ENCODE measurements around the gene HOXD12.

Gene HOXD12

DNA sequence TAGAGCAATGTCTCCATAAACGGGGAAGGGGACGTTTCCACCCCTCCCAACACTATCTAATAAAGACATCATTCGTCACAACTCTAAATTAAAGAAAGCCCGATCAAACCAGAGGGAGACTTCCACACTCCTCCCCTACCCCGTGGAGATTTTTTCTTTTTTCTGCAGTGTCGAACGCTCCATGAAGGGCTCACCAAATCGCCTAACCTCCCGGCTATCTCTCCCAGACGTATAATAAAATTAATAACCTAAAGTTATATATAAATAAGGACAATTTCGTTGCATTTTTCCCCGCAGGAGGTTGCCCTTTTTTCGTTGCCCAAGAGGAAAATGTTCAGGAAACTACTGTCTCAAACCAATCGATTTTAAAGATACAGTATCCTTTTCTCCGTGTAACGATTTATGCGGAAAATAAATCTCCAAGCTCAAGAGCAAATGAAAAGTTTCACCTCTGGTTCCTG is 18.2 kb upstream of the HOXD12 start:
- DNase-seq, result no peak

DNA sequence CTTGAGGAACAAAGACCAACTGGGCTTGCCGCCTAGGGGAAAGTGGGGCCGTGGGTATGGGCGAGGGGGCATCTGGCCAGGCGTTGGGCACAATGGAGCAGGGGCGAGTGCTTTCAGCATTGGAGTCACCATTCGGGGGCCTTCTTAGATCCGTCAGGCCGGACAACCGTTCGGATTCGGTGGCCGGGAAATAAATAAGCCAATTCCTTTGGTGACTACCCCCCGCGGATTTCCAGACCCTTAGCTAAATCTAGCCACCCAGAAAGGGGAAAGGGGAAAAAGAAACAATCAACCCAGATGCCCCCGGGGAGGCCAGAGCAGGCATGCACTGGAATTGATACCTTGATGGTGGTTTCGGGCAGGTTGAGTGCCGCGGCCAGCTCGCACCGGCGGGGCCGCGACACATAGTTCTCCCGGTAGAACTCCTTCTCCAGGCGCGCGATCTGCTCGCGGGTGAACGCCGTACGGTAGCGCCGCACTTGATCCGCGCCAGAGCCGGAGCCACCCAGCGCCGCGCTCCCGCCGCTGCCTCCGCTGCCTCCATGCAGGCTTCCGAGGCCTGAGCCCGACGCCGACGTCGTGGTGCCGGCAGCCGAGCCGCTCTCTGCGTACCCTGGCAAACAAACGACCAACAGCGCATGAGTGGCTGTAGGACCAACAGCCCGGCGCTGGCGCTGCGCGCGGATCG is 17.6 kb upstream of the HOXD12 start:
- no peak for DNase-seq

DNA sequence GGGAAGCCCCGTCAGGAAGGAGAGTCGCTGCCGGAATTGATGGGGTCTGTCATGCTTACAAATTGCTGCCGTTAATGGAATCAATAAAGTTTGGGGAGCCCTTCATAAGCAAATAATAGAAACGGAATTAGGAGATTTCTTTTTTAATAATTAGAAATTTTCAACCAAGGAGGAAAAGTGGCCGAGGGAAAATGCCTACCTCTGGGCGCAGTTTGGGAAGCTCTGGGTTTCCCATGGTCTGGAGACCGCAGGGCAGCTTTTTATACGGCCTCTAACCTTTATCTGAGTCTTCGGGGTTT is 17.1 kb upstream of the HOXD12 start:
- no peak for DNase-seq

DNA sequence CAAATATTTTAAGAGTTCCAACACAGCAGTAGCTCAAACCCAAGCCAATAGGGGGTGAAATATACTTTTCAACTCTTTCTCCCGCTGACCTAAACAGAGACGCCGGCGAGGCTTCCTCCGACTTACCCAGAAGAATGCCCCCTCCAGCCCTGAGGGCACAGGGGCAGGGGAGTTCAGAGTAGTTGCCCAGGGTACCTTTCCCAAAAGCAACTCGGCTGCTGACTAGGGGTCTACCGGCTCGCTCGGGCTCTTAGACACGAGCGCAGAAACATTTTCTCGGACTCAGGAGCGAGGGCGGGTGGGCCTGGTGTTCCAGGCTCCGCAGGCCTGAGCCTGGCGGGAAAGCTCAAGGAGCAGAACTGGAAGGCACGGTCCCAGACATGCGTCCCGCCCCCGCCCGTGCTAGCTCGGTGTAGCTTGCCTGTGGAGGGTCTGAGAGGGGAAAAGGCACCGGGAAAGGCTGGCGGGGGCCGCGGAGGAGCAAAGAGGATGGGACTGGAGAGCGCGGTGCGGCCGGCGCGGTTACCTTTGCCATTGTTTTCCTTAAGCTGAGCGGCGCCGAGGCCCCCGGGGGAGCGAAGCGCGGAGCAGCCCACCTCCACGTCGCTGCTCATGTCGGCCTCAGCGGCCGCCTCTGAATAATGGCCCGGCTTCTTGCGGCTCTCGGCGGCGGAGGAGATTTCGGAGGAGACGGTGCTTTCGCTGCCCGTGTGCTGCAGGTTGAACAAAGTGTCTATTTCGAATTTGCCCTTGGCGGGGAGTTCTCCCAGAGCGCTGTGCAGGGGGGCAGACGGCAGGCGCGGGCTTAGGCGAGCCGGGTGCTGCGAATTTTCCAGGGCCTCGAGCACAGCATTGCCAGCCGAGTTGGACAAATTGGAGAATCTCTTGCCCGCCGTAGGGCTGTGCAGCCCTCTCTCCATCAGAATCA is 16.5 kb upstream of the HOXD12 start:
- no peak for DNase-seq

DNA sequence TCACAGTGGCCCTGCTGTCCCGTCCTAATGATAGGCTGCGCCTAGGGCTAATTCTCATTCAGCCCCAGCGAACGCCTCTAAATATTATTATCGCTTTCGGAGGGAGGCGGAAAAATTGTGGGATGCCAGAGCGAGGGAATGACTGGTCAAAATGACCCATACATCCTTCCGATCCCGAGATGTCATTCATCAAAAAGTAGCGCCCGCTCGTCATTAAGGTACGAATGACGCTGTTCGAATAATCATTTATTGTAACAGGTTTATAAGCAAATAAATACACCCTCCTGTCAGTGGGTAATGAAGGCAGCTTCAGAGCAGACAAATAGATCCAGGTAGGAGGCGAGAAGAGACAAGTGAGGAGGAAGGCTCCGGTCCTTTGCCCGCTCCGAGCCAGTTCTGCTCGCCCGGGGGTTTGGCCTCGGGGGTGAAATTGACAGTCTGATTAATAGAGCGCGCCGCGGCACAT is 15.8 kb upstream of the HOXD12 start, which contains the start of gene EVX2:
Gene EVX2, minus strand, starts transcription at position 167 of the 466 bp plus-strand sequence. CDS start 186 bp downstream, outside the sequence.
- no peak for DNase-seq

DNA sequence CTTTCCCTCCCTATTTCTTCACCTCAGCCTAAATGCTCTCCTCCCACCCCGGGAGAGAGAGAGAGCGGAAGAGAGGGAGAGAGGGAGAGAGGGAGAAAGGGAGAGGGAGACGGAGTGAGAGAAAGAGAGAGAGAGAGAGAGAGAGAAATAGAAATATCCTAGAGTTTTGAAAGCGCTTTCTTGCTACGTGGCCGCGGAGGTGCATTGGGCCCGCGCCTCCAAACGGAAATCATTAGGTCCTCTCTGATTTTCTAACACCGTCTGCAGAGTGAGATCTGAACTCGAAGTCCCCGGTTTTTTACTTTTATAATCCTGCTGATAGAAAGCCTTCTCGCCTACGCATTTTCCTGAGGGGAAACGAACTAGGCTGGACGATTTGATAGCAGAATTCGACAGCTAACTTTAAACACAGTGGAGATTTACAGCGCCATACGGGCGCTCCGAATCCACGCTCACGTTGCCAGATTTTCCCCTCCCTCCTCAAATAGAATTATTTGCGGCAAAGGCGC is 14.9 kb upstream of the HOXD12 start:
- peak; percentile 64 for DNase-seq

DNA sequence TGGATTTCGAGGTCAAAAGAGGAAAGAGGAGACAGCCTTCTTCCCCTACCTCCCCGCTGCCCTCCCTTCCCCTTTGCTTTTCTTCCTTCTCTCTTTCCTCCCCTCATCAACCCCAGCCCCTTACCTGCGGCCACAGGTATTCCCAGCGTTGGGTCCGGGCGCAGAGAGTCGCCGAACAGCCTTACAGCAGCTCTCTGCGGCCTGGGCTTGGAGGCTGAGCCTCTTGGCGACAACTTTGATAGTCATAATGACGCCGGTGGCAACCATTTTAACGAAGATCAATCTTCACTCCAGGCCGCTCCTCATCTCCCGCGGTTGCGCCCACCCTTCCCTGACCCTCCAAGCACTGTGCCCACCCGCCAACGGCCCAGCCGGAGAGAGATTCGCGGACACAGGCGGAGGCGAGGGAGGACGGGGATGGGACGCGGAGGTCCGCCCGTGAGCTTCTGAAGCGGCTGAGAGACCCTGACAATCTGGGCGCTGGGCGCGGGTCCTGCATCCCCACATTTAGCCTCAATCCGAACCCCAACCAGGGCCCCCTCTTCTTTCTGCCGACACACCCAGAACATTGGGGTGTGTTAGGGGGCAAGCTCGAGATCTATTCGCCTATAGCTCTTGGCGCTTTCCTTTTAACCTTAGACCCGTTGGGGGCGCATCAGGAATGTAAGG is 14.3 kb upstream of the HOXD12 start:
- DNase-seq, result peak; percentile 72

DNA sequence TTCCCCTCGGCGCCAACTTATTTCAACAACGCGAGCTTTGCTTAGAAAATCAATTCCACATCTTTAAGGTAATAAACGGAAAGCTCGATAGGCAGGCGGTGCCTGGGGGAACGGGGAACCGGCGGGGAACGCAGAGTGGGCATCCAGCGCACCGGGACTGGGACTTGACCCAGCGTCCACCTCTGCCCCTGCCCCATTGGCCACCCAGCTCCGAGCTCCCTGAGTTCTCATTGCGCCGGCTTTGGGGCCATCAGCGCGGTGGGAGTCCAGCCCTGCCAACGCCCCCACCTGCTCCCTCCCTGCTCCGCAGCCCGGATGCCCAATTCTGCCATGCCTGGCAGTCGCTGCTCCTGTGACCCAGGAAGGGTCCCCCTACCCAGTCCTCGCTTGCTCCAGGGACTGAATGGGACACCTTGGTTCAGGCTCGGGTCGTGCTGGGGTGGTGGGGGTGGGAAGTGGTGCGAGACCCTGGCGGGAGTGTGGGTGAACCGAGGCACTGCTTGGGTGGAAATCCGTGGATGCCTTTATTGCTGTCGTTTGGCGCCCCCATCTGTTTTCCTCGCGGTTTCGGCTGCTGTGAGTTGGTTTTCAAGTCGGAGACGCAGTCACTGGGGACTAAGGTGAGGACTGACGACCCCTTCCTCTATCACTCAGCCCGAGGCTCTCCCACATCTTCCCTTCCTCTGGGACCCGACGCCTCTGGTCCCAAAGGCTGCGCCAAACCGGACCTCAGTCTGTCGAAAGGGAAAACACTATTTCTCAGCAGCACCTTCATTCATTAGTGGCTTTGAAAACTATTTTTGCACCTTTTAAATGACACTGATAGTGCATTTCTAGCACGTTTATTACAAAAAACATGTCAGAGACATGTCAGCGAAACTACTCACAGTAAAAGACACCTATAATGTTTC is 13.5 kb upstream of the HOXD12 start:
- peak; percentile 85 for DNase-seq

DNA sequence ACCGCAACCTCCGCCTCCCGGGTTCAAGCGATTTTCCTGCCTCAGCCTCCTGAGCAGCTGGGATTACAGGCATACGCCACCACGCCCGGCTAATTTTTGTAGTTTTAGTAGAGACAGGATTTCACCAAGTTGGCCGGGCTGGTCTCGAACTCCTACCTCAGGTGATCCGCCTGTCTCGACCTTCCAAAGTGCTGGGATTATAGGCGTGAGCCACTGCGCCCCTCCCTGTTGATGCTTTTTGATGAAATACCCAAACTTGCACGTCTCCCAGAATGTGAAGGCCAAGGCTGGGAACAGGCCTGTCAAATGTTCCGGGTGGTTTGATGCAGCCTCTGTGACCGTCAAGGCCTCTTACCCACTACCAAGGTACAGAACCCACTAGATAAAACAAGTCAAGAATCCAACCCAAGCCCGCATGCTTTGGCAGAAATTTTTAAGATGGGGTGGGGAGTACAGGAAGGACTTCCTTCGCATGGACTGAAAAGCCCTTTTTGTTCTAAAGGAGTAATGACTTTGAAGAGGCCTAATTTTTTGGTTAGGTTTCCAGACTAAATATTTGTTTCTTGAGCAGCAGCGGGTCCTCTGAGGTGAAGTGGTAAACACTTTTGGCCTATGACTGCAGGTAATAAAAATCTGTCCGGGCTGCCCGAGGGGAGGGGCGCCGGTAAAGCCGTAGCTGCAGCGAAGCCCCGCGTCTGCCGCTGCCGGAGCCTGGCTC is 12.1 kb upstream of the HOXD12 start:
- no peak for DNase-seq

DNA sequence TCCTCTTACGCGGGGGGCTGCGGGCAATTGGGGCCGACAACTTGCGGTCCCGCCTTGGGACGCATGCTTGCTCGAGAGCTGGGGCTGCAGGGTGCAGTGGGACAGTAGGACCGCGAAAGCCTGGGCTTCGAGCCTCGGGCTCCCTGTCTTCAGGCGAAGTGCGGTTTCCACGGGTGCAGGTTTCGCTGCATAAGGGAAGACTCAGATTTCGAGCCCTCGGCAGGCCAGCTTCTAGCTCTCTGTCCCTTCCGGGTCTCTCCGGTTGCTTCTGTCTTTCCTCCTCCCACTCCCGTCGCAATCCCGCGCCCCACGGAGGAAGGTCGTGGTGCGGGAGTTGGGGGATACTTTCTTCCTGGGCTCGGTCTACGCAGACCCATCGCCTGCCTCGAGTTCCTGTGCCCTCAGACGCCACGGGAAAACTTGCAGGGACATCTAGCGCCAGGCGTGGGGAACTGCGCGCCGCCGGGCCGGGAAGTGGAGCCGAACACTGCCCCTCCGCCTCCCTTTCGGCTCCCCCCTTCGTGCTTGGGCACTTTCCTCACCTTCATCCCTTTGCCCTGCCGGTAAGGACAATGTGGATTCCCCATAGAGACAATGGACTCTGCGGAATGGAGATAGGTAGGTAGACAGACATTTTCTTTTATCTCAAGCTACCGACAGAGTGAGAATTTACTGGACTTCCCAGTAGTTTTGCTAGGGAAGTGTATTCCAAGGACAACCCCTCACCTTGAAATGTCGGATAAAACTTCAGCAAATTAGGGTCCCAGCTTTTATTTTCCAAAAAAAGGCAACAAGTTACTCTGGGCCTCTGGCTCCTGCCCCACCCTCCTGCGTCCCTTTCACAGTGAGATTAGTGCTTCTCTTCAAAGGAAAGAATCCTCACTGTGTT is 11.3 kb upstream of the HOXD12 start:
- peak; percentile 84 for DNase-seq

DNA sequence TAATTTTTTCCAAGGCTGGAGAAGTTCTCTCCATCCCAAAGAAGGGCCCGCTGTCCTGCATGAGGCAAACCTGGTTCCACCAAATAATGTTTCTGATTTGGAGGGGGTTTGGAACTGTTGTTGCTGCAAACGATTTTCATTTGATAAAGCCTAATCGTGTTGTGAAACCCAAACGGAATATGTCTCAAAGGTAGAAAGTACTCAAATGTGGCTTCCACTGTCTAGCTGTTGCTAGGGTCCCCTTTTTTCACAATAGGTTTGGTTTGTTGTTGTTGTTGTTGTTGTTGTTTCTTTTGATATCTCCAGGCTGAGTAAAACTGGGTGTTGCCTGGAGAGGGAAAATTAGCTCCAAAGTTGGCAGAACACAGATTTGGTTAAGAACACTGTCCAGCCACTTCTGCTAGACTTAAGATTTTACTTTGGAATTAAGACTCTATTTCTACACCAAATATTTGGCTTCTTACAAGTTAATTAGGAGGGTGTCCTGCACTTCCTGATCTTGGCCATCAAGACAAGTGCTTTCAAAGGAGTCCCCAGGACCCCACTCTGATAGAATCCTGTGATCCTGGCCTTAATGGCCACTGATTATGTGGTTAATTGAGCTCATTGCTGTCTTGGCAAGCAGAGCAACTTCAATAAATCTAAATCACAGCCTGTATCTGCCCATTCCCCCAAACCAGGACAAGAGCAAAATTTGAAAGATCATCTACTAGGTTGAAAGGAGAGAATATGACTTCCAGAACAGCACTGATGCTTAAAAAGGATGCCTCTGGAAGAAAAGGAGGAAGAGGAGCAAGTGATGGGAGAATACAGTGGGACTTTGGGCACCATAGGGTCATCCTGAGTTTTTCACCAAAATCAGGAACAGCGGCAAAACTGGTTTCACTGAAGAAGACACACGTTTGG is 10.4 kb upstream of the HOXD12 start:
- no peak for DNase-seq

DNA sequence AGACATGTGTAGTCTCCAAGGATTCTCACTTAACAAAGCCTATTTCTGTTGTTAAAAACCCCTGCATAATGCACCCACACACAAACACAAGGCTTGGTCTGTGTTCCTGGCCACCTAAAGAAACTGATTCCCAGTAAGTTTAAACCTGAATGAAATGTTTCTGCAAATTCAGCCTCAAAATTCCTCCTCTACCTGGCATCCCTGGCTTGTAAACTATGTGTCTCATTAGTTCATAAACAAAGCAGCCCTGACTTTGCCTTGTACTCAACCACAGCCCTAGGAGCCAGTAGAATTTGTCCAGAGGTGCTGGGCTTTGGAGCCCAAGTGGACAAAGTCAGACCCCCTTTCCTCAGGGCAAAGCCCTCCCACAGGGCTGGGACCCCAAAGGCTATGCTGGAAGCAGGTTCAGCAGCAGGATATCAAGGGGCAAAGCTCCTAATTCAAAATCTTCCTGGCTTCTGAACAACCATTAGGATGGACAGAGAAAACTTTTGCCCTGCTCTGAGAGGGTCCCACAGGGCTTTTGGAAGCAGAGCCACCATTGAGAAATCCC is 9.7 kb upstream of the HOXD12 start:
- DNase-seq, result no peak

DNA sequence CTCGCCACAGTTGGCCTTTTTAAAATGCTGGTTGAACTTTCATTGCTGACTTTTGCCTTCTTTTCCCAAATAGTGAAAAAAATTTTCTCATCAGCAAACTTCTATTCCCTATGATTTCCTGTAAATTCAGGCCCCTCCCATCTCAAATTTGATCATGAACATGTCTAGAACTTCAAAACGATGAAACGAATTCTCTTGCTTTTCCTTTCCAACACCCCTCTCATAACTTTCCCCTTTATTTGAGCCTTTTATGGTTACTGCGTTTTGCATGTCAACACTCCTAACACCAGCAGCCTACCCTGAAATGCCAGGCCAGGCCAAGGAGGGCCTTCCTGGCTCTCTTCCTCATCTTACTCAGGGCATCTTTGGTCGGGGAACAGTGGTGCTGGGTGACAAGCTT is 8.7 kb upstream of the HOXD12 start:
- DNase-seq, result no peak

DNA sequence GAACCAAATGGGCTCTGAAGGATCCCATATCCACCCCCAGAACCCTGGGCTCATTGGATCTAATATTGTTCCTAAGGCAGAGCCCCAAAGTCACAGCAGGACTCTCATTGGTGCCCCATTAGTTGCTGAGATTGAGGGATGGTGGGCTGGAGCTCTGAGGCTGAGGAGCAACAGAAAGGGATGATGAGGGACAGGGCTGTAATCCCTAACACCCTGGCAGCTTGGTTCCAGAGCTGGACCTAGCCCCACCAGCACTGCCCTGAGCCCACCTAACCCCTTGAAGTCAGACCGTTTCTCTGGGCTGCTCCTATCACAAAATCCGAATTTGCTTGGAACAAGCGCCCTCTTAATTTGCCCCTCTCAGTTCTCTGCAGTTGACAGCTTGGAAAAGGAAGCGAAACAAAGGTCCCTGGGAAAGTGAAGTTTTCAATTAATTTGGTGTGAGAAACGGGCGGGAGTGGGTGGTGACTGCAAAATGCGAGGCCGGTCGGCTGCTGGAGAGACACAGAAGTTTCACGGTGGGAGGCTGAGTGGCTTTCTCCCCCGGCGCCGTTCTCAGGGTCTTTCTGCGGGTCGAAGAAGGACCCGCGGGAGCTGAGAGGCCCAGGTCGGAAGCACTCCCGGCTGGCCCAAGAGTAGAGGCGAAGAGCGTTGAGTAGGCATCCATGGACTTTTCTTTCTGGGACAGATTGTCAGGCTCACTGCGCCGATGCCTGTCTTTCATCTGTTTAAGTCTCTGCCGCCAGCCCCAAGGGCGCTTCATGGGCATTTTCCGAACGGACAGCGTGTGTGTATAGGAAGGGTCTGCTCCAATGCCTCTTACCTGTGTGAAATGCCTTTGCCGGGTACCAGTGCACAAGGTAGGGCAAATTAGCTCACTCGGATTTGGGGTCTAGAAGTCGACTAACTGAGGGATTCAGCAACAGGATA is 8.0 kb upstream of the HOXD12 start:
- DNase-seq, result peak; percentile 68

DNA sequence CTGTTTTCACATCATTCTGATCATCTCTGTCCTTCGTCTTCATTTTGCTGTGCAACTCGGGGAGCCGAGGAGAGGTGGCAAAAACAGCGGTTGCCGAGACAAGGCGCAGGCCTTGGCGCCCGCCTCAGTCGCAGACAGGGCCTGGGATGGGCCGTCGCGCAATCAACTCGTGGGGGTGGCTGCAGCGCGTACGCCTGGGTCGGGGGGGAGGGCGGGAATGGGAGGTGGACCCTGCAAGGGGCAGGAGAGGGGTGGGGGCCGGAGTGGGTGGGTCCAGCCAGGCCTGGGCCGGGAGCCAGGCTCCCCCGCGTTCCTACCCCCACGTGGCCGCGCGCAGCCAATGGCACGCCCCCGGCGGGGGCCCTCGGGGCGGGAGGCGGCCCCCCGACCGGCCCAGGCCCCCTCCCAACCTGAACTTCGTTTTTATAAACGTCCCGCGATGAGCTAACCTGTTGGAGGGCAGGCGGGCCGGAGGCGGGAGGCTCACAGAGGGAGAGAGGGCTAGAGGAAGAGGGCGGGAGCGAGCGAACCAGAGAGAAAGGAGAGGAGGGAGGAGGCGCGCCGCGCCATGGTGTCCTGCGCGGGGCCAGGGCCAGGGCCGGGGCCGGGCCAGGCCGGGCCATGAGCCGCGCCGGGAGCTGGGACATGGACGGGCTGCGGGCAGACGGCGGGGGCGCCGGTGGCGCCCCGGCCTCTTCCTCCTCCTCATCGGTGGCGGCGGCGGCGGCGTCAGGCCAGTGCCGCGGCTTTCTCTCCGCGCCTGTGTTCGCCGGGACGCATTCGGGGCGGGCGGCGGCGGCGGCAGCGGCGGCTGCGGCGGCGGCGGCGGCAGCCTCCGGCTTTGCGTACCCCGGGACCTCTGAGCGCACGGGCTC is 7.1 kb upstream of the HOXD12 start, which contains the start of gene HOXD13:
Gene HOXD13, plus strand, starts transcription at position 452 of the 875 bp plus-strand sequence. Its CDS starts 170 bp downstream, at position 622.
- peak; percentile 84 for DNase-seq

DNA sequence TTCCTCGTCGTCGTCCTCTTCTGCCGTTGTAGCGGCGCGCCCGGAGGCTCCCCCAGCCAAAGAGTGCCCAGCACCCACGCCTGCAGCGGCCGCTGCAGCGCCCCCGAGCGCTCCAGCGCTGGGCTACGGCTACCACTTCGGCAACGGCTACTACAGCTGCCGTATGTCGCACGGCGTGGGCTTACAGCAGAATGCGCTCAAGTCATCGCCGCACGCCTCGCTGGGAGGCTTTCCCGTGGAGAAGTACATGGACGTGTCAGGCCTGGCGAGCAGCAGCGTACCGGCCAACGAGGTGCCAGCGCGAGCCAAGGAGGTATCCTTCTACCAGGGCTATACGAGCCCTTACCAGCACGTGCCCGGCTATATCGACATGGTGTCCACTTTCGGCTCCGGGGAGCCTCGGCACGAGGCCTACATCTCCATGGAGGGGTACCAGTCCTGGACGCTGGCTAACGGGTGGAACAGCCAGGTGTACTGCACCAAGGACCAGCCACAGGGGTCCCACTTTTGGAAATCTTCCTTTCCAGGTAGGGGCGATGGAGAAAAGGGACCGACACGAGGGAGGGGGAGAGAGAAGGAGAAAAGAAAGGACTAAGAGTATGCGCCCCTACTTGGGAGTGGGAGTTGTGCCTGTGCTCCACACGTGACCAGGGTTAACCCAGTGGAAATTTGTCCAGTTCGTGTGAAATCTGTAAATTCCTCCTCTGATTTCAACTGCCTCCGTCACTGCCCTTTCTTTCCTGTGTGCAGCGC is 6.3 kb upstream of the HOXD12 start:
- DNase-seq, result peak; percentile 80

Data from DMS53 (cell line).